HepG2 (cell line): ENCODE results near the gene ERFL. TPM values are rescaled to one million over a fixed set of nuclear protein-coding genes. Genes with fewer than 3 reads are reported as not detected.
"Not testable (repeated sequence)": the region's sequence is repeated elsewhere in the genome, so short reads cannot be mapped to it uniquely, and the experiment has no call there.

ENCODE experiments used
- ATAC-seq: fragments of 200-7000 bp; cut with Tn5 transposase; 3 replicates; pipeline ENCODE4 v1.9.1; 2020; ENCODE audit warnings: mild to moderate bottlenecking, moderate library complexity
- BruUV-seq: library from RNA; stranded (reverse); fragments of 400-500 nt; replicated peaks from 2 replicates; lab custom pipeline; 2021; lab: Mats Ljungman, UMichigan
- CTCF ChIA-PET: fragments of 300-600 bp; formaldehyde crosslinking; extraction: SDS; loops from one replicate; lab custom pipeline; 2021; ENCODE audit warnings: low total read pairs, inconsistent platforms, low intra/inter-chr PET ratio; lab: Yijun Ruan, JAX
- POLR2A ChIA-PET: fragments of 350-600 bp; sonication (Branson Sonifier 250); formaldehyde crosslinking; loops from one replicate; lab custom pipeline; 2020; ENCODE audit warnings: antibody characterized with exemption, inconsistent platforms; lab: Yijun Ruan, JAX
- DNase-seq: peaks from one replicate; pipeline ENCODE4 v3.0.0-alpha.2; 2015; ENCODE audit warnings: low spot score
- FAIRE-seq: peaks from 3 replicates; lab custom pipeline; 2011; peaks lifted over from hg19 to GRCh38; lab: Jason Lieb, UNC
- H2AFZ ChIP-seq: one replicate; pipeline ENCODE4 v1.6.1; 2011; ENCODE audit warnings: low read length, inconsistent platforms
- H3K27ac ChIP-seq: fragments of 300-600 bp; 3 replicates; pipeline ENCODE4 v1.8.0; 2011; ENCODE audit warnings: mixed run types, mild to moderate bottlenecking, mixed read lengths, low read length, inconsistent platforms; ENCODE audit not compliant: insufficient read depth; ENCODE audit errors: extremely low read length
- H3K27me3 ChIP-seq, 2 experiments: fragments of 200-600 bp in 1 of 2; 2 replicates in 1 of 2; 3 replicates in 1 of 2; pipeline versions ENCODE4 v1.6.0 to v1.8.0; 2011; ENCODE audit warnings: low read length in 2 of 2, mild to moderate bottlenecking in 2 of 2, moderate library complexity in 2 of 2, inconsistent platforms in 1 of 2; ENCODE audit not compliant: insufficient read depth in 2 of 2, control insufficient read depth in 1 of 2
- H3K36me3 ChIP-seq, 2 experiments: fragments of 200-600 bp in 1 of 2; replicated peaks in 1 of 2; 2 replicates in 1 of 2; 3 replicates in 1 of 2; pipeline versions ENCODE4 v1.5.1 to v1.8.0; 2011; ENCODE audit warnings: low read length in 2 of 2, inconsistent platforms in 1 of 2; ENCODE audit not compliant: insufficient read depth in 2 of 2, control insufficient read depth in 1 of 2
- H3K4me1 ChIP-seq: 2 replicates; pipeline ENCODE4 v1.5.1; 2012; ENCODE audit warnings: low read length, inconsistent platforms; ENCODE audit not compliant: insufficient read depth
- H3K4me2 ChIP-seq: 2 replicates; pipeline ENCODE4 v1.6.0; 2011; ENCODE audit warnings: low read depth, low read length, inconsistent platforms
- H3K4me3 ChIP-seq, 3 experiments: fragments of 200-600 bp in 1 of 3; sonication (generic), shearing (Covaris generic) in 1 of 3; replicated peaks in 1 of 3; 2 replicates each; pipeline ENCODE4 v1.5.1; 2011 to 2016; ENCODE audit warnings: low read length in 3 of 3, inconsistent platforms in 2 of 3, low read depth in 2 of 3, mild to moderate bottlenecking in 2 of 3, control low read depth in 1 of 3, mixed read lengths in 1 of 3; ENCODE audit not compliant: insufficient read depth in 1 of 3
- H3K79me2 ChIP-seq: one replicate; pipeline ENCODE4 v1.6.1; 2011; ENCODE audit warnings: low read length, inconsistent platforms; ENCODE audit not compliant: insufficient read depth
- H3K9ac ChIP-seq: 2 replicates; pipeline ENCODE4 v1.6.0; 2011; ENCODE audit warnings: mild to moderate bottlenecking, low read depth, low read length, inconsistent platforms; ENCODE audit not compliant: insufficient read depth
- H3K9me3 ChIP-seq: 2 replicates; pipeline ENCODE4 v1.5.1; 2012; ENCODE audit warnings: mild to moderate bottlenecking, low read length
- H4K20me1 ChIP-seq: 2 replicates; pipeline ENCODE4 v1.6.0; 2011; ENCODE audit warnings: inconsistent platforms, mild to moderate bottlenecking, low read length, moderate library complexity; ENCODE audit not compliant: insufficient read depth
- RARA ChIP-seq: IDR thresholded peaks from 2 replicates; pipeline ENCODE4 v1.6.1; 2016; ENCODE audit warnings: missing genetic modification reagents, missing compliant biosample characterization
- ZMYM2 ChIP-seq: sonication (generic); formaldehyde crosslinking; IDR thresholded peaks from 2 replicates; pipeline ENCODE4 v1.8.0; 2022; ENCODE audit warnings: mild to moderate bottlenecking, missing genetic modification reagents
- ZNF121 ChIP-seq: sonication (generic); formaldehyde crosslinking; IDR thresholded peaks from 2 replicates; pipeline ENCODE4 v1.5.0; 2020; ENCODE audit warnings: mild to moderate bottlenecking, missing genetic modification reagents
- WGBS: methylation state at CpG from one replicate; pipeline ENCODE4 v1.1.6; 2017; ENCODE audit warnings: low lambda C conversion rate; 5-methylcytosine and 5-hydroxymethylcytosine counted together
- in situ Hi-C: cut with HindIII; loops from 2 replicates; pipeline ENCODE4 v1.10.0; 2017; ENCODE audit warnings: low pct_unique_long_range_greater_than_20kb; ENCODE audit not compliant: extremely low pct_ligation_motif_present
- intact Hi-C: fragments of 100-400 bp; cut with micrococcal nuclease; formaldehyde crosslinking; loops from one replicate; pipeline ENCODE4 v1.10.0; 2022; ENCODE audit not compliant: unreplicated experiment
- polyA plus RNA-seq, 8 experiments: library from polyadenylated mRNA; depleted of rRNA in 3 of 8; stranded (reverse) in 7 of 8; unstranded in 1 of 8; fragments of >200 nt; fragmentation: Illumina TruSeq in 4 of 8; extraction: Trizol in 4 of 8; gene quantifications; 2 replicates each; pipeline versions ENCODE4 v1.2.1 to v1.2.3, GENCODE V29; 2011 to 2016; ENCODE audit warnings: low read depth in 4 of 8, missing spikeins in 1 of 8, mixed read lengths in 1 of 8; ENCODE audit not compliant: insufficient read depth in 1 of 8
- total RNA-seq, 5 experiments: library from RNA; depleted of rRNA; stranded (reverse); fragments of >200 nt; fragmentation: Illumina TruSeq; extraction: Trizol; gene quantifications; 2 replicates each; pipeline ENCODE4 v1.2.3, GENCODE V29; 2016; ENCODE audit warnings: low read depth in 1 of 5

Gene ERFL
- total and polyA plus RNA-seq, 2 of the 13 experiments (the other 11 are each of a cell fraction or from before 2014, with no cell fraction given), result not detected

DNA sequence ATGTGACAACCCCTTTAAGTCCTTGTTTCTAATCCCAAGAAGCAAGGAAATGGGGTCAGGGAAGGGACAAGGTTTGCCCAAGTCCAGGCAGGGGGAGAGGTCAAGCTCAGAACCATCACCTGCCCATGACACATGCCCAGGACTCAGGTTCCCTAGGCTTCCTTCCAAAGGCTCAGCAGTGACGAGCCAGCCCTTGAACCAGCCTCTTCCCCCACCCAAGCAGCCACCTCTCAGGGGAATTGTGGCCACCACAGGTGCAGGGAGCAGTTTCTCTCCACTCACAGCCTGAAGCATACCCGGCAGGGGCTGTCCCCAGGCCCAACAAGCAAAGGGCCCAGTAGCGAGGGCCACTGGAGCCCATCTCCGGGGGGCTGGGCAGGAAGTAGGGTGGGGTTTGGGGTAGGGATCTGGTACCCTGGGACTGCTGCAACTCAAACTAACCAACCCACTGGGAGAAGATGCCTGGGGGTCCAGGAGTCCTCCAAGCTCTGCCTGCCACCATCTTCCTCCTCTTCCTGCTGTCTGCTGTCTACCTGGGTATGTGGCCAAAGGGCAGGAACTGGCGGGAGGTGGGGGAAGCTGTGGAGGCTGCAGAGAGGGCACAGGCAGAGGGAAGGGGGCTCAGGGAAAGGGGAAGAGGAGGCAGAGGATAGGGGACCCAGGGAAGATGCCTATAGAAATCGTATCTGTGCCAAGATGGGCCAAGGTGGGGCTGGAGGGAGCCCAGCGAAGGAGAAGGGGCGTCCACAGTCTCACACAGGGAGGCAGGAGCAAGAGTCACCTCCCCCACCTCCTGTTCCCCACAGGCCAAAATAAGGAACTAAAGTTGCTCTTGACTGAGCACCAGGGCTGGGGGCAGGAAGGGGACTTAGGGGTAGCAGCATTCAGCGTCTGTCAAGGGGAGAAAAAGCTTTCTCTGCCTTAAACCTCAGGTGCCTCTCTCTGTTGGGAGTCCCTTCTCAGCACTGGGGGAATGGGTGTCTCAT is 51.1 kb downstream of the ERFL start, which contains the start of gene CD79A:
CD79A (plus strand) TSS at position 433 of the 986 bp plus-strand sequence; CDS start at position 459, 26 bp downstream.
- Histone ChIP-seq H3K9ac (no peak within 1 kb of the TSS), H3K27me3 (peaks cover 1 to 6% of the 10 kb centered on the region in 2 experiments; a peak in 3 of 5 replicates), H3K79me2 (no peaks in the 10 kb centered on the region), H3K4me2 (peak within 1 kb of the TSS; percentile 3; the same call in 1 of the 2 replicates), H4K20me1 (peaks cover 13% of the 10 kb centered on the region), H2AFZ (no peak within 1 kb of the TSS)
- ChIA-PET POLR2A (no interaction called here), CTCF (interaction anchor here (0.9 kb wide), 1 partner anchor 58 kb away, joined by 3 read pairs; no protein-coding TSS in a partner anchor)
- no TSS peak for BruUV-seq
- TF ChIP-seq ZMYM2 (CRISPR knock-in tag) (no peak), RARA (CRISPR knock-in tag) (0 out of 2 replicates have a peak, but pooled peaks have one; percentile 28)
- TF ChIP-seq, all 625 proteins: peak for 1
- peaks cover 30% of the 10 kb centered on the region for H3K4me1 ChIP-seq
- WGBS, result 33% methylated on average over 6 of the region's 9 CpGs
- intact Hi-C loops, result no loop called here
- in situ Hi-C loops, result no loop called here
- H3K27ac ChIP-seq, result no peak within 1 kb of the TSS
- FAIRE-seq (no peak), ATAC-seq (no peak), DNase-seq (no peak)
- H3K9me3 ChIP-seq, result no peaks in the 10 kb centered on the region
- H3K4me3 ChIP-seq, result no peak within 1 kb of the TSS
- H3K36me3 ChIP-seq, result no peaks in the 10 kb centered on the region

DNA sequence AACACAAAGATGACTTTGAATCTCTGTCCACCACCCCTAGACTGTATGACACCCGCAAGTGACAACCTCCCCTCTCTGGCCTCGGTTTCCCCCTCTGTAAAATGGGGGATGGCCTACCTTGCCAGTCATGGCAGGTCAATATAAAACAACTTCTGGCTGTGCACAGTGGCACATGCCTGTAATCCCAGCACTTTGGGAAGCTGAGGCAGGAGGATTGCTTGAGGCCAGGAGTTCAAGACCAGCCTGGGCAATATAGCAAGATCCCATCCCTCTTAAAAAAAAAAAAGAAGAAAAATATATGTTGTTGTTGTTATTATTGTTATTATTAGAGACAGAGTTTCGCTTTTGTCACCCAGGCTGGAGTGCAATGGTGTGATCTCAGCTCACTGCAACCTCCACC is 52.3 kb downstream of the ERFL start:
- H3K79me2 ChIP-seq, H3K9ac ChIP-seq, H3K4me3 ChIP-seq, in situ Hi-C loops, H3K4me2 ChIP-seq, FAIRE-seq, DNase-seq, ATAC-seq, intact Hi-C loops, H3K27me3 ChIP-seq, H2AFZ ChIP-seq, CTCF ChIA-PET, H3K9me3 ChIP-seq, H3K27ac ChIP-seq: not testable (repeated sequence)
- H4K20me1 ChIP-seq, result peaks cover 20% of the 10 kb centered on the region
- POLR2A ChIA-PET, result interaction anchor here (0.8 to 1.5 kb wide), 2 partner anchors 14 to 16 kb away, joined by 3 to 5 read pairs; partner anchors contain the start of gene RPS19
- 12% methylated on average over 3 of the region's 3 CpGs for WGBS
- peaks cover 0 to 11% of the 10 kb centered on the region in 2 experiments; a peak in 2 of 5 replicates for H3K36me3 ChIP-seq
- TF ChIP-seq ZNF121 (CRISPR knock-in tag), result 0 out of 2 replicates have a peak, but pooled peaks have one; percentile 18
- TF ChIP-seq, all 625 proteins: peak for 1; not testable (repeated sequence) for 624
- not testable (repeated sequence) for BruUV-seq
- peaks cover 25% of the 10 kb centered on the region for H3K4me1 ChIP-seq
